ENCODE data around the gene STAC2. TPM values are rescaled to one million over a fixed set of nuclear protein-coding genes. Genes with fewer than 3 reads are reported as not detected.

The STAC2 gene
- total and polyA plus RNA-seq, 2 of the 13 experiments (the other 11 are each of a cell fraction or from before 2014, with no cell fraction given): not detected

DNA sequence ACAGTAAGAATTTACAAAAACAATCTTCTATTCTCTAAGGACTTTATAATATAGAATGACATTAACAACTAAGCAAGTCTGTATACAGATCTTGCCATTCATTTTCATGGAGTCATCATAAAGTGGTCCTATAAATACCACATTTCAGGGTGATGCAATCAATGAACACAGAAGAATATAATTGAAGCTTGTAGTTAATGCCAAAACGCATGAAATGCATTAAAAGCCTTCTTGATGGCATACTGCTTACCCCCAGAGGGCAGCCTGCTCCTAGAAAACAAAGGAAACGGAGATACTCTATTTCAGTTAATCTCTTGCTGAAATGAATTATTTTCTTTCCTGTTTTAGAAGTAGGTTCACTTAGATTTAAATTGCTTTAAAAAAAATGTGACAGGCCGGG lies 45.2 kb upstream of the STAC2 start (continued):
- TF ChIP-seq SNAPC2 (CRISPR knock-in tag; IDR thresholded peaks at IDR 0.05) (no peak), ZNF343 (CRISPR knock-in tag; IDR thresholded peaks at IDR 0.05) (no peak), MAFK (conservative IDR thresholded peaks at IDR 0.05 in 1 of 2, IDR thresholded peaks at IDR 0.05 in 1 of 2; ENCODE audit: low read length in 2 of 2) (peak in 1 of 2 experiments; percentile 38; a peak in 2 of 4 replicates), PTBP1 (IDR thresholded peaks at IDR 0.05; ENCODE audit: low read depth, low read length, poor library complexity, severe bottlenecking) (no peak), ZNF747 (CRISPR knock-in tag; IDR thresholded peaks at IDR 0.05; ENCODE audit: borderline replicate concordance) (no peak), PHB2 (IDR thresholded peaks at IDR 0.05; ENCODE audit: partially characterized antibody) (no peak), MAFF (IDR thresholded peaks at IDR 0.05; ENCODE audit: low read depth, low read length) (0 out of 2 replicates have a peak, but pooled peaks have one; percentile 7), NR1H2 (CRISPR knock-in tag; IDR thresholded peaks at IDR 0.05; ENCODE audit: borderline replicate concordance, low read depth) (no peak), CEBPB (IDR thresholded peaks at IDR 0.05; ENCODE audit: borderline replicate concordance, low read depth, low read length) (peak; percentile 68), STAG1 (CRISPR knock-in tag; IDR thresholded peaks at IDR 0.05) (peak; percentile 48), U2AF2 (IDR thresholded peaks at IDR 0.05; ENCODE audit: low read depth, low read length) (no peak), PHF5A (CRISPR knock-in tag; IDR thresholded peaks at IDR 0.05; ENCODE audit: low read depth, unreplicated experiment) (no peak), ATF4 (CRISPR knock-in tag; IDR thresholded peaks at IDR 0.05) (0 out of 4 replicates have a peak, but pooled peaks of 1 of the 2 experiments have one; percentile 23)
- TF ChIP-seq, protein P1, sequence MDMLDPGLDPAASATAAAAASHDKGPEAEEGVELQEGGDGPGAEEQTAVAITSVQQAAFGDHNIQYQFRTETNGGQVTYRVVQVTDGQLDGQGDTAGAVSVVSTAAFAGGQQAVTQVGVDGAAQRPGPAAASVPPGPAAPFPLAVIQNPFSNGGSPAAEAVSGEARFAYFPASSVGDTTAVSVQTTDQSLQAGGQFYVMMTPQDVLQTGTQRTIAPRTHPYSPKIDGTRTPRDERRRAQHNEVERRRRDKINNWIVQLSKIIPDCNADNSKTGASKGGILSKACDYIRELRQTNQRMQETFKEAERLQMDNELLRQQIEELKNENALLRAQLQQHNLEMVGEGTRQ (IDR thresholded peaks at IDR 0.05; ENCODE audit: low read depth, low read length): no peak
- TF ChIP-seq, protein P1 (CRISPR knock-in tag; IDR thresholded peaks at IDR 0.05; ENCODE audit: borderline replicate concordance): no peak
